OCI-LY7 (cell line): ENCODE measurements around the gene DNAJC18. TPM values are rescaled to one million over a fixed set of nuclear protein-coding genes. Genes with fewer than 3 reads are reported as not detected.

Source experiments
- BruUV-seq: library from RNA; stranded (reverse); fragments of 400-500 nt; replicated peaks from 2 replicates; lab custom pipeline; 2021; lab: Mats Ljungman, UMichigan
- CTCF ChIA-PET: fragments of 300-600 bp; sonication (Branson Sonifier 250); formaldehyde crosslinking; loops from one replicate; lab custom pipeline; 2022; ENCODE audit warnings: antibody characterized with exemption; ENCODE audit not compliant: unreplicated experiment; lab: Charles Lee
- POLR2A ChIA-PET: fragments of 300-600 bp; sonication (Branson Sonifier 250); formaldehyde crosslinking; loops from one replicate; lab custom pipeline; 2022; ENCODE audit warnings: antibody characterized with exemption; lab: Charles Lee
- DNase-seq: peaks from one replicate; pipeline ENCODE4 v3.0.0-alpha.2; 2015; ENCODE audit warnings: low spot score
- H2AFZ ChIP-seq: fragments of 200-600 bp; sonication (generic), shearing (Covaris generic); 2 replicates; pipeline ENCODE4 v1.6.1; 2014; ENCODE audit warnings: mild to moderate bottlenecking, antibody characterized with exemption, low read length, moderate library complexity
- H3K27ac ChIP-seq: fragments of 200-600 bp; sonication (generic); 2 replicates; pipeline ENCODE4 v1.5.1; 2014; ENCODE audit warnings: mixed run types, low read depth, mild to moderate bottlenecking, moderate library complexity, low read length, inconsistent platforms; ENCODE audit not compliant: poor library complexity, severe bottlenecking
- H3K36me3 ChIP-seq: fragments of 200-600 bp; sonication (generic); 2 replicates; pipeline ENCODE4 v1.6.1; 2014; ENCODE audit warnings: mild to moderate bottlenecking, antibody characterized with exemption, low read length, moderate library complexity, mixed read lengths; ENCODE audit not compliant: insufficient read depth
- H3K4me1 ChIP-seq: fragments of 200-600 bp; sonication (generic); 2 replicates; pipeline ENCODE4 v1.5.1; 2014; ENCODE audit warnings: mild to moderate bottlenecking, low read length; ENCODE audit not compliant: insufficient read depth, poor library complexity, severe bottlenecking
- H3K4me2 ChIP-seq: fragments of 200-600 bp; sonication (generic); 2 replicates; pipeline ENCODE4 v1.6.1; 2014; ENCODE audit warnings: mild to moderate bottlenecking, low read length
- H3K4me3 ChIP-seq: fragments of 200-600 bp; sonication (generic); 2 replicates; pipeline ENCODE4 v1.5.1; 2014; ENCODE audit warnings: mild to moderate bottlenecking, low read depth, low read length; ENCODE audit not compliant: poor library complexity, severe bottlenecking
- H3K79me2 ChIP-seq: fragments of 200-600 bp; sonication (generic); 2 replicates; pipeline ENCODE4 v1.6.1; 2016; ENCODE audit warnings: low read depth, mild to moderate bottlenecking, low read length, moderate library complexity, mixed read lengths; ENCODE audit not compliant: insufficient read depth
- H3K9me2 ChIP-seq: fragments of 200-600 bp; sonication (generic); 2 replicates; pipeline ENCODE4 v1.6.1; 2016; ENCODE audit warnings: mild to moderate bottlenecking, low read length, mixed read lengths; ENCODE audit not compliant: insufficient read depth
- H3K9me3 ChIP-seq: fragments of 200-600 bp; sonication (generic); 2 replicates; pipeline ENCODE4 v1.6.1; 2014; ENCODE audit warnings: mild to moderate bottlenecking, mixed run types, low read length, mixed read lengths
- H4K20me1 ChIP-seq: fragments of 200-600 bp; sonication (generic); 2 replicates; pipeline ENCODE4 v1.6.1; 2014; ENCODE audit warnings: mild to moderate bottlenecking, antibody characterized with exemption, low read length, moderate library complexity, mixed read lengths; ENCODE audit not compliant: insufficient read depth
- CTCF ChIP-seq: fragments of 200-600 bp; sonication (generic); conservative IDR thresholded peaks from 2 replicates; pipeline ENCODE4 v1.5.1; 2014; ENCODE audit warnings: mild to moderate bottlenecking, antibody characterized with exemption, low read length, moderate library complexity, mixed read lengths
- EZH2phosphoT487 ChIP-seq: fragments of 200-600 bp; sonication (generic); IDR thresholded peaks from 2 replicates; pipeline ENCODE4 v1.6.1; 2018; ENCODE audit warnings: low read depth, borderline replicate concordance, mild to moderate bottlenecking, mixed run types, antibody characterized with exemption, low read length, moderate library complexity, mixed read lengths
- intact Hi-C: fragments of 100-400 bp; cut with micrococcal nuclease; formaldehyde crosslinking; loops from one replicate; pipeline ENCODE4 v1.10.0; 2022; ENCODE audit not compliant: unreplicated experiment
- total RNA-seq, 2 experiments: library from RNA; depleted of rRNA in 1 of 2; stranded (reverse); fragments of >200 nt in 1 of 2; shearing (Covaris generic) in 1 of 2; gene quantifications; 2 replicates each; pipeline ENCODE4 v1.2.3, GENCODE V29; 2014 to 2022

The DNAJC18 gene
- total RNA-seq, 2 experiments from 2014 or later, result 1.2 to 12.6 TPM

DNA sequence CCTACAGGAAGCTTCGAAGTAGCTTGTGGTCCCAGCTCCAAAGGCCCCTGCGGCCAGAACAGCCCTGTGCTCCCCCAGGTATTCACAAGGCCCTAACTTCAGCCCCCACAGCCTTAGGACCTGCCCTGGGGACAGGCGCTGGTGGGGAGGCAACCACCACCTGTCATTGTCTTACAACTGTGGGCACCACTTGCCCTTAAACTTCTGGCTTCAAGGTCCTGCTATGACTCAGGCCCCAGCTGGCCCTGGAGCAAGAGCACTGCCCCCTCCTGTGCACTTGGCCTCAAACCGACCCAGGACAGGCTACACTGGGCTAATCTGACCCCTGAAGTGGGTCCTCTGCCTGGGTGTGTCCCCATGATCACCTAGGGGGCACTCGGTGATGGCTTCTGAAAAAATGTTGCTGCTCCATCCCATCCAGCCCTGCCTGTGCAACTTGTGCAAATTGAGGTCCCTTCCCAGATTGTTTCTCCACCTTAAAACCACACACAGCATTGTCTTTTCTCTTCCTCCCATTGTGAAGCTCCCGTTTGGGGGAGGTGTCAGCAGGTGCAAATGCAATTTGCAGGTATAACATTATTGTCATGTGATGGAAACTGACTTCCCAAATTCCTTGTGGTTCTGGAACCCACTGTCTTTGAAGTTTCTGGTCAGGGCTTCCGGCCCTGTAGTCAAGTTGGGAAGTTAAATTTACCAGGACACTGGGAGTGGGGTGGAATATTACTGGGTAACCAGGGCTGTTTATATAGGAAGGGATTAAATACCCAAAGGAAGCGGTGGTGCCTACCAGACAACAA lies 43.3 kb downstream of the DNAJC18 start:
- Histone ChIP-seq H3K36me3 (peaks cover 26% of the 10 kb centered on the region), H2AFZ (no peak overlapping the region), H4K20me1 (no peaks in the 10 kb centered on the region), H3K79me2 (peaks cover 15% of the 10 kb centered on the region; the same call in 1 of the 2 replicates), H3K4me1 (peaks cover 46% of the 10 kb centered on the region), H3K9me3 (no peaks in the 10 kb centered on the region), H3K27ac (no peak overlapping the region), H3K4me2 (peak overlapping the region; percentile 35), H3K4me3 (no peak overlapping the region), H3K9me2 (no peaks in the 10 kb centered on the region)
- intact Hi-C loops, result no loop called here
- DNase-seq, result no peak
- POLR2A ChIA-PET, result interaction anchor here (1.8 kb wide), 1 partner anchor 11 kb away, joined by 7 read pairs; no protein-coding TSS in a partner anchor
- BruUV-seq, result no TSS peak
- CTCF ChIA-PET, result no interaction called here
- no peak for TF ChIP-seq CTCF
- no peak for TF ChIP-seq EZH2phosphoT487

DNA sequence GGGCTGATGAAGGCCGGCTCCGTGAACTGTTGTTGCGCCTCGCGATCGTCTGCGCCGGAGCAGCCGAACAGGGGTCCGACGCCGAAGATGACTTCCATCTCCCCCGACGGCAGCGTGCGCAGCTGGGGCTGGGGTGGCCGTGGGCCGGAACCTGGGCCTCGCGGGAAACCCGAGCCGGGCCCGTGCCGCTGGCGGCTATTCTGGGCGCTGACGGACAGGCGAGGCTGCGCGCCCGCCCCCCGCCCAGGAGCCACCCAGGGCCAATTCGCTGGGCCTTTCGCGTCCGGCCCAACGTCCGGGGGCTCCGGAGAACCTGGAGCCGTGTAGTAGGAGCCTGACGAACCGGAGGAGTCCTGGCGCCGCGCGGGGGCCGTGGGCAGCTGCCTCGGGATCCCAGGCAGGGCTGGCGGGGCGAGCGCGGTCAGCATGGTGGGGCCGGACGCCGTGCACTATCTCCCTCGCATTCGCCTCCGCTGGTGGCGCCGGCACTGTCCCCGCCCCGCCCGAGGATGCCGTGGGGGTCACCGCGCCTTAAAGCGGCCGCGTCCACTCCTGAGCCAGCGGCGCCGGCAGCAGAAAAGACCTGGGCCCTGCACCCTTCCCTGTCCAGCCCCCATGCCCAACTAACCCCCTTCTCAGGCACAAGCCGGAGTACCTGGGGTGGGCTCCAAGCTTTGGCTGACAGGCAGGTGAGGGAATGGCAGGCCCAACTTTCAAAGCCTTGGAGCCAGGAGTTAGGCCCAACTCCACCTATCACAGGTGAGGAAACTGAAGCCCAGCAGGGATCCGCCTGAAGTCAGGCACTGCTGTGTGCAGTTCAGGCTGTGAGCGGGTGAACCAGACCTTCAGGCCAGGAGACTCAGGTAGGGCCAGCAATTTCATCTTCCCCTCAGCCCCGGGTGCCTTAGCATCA lies 44.4 kb downstream of the DNAJC18 start, which contains the start of gene PROB1:
Gene PROB1 (minus strand): TSS at position 451 of the 913 bp plus-strand sequence. CDS start 23 bp downstream, at position 428.
- ChIA-PET CTCF (no interaction called here), POLR2A (interaction anchor here (1.8 kb wide), 1 partner anchor 12 kb away, joined by 7 read pairs; no protein-coding TSS in a partner anchor)
- H3K4me3 ChIP-seq, result peak within 1 kb of the TSS; percentile 79
- no peak for TF ChIP-seq EZH2phosphoT487
- no peak for TF ChIP-seq CTCF
- H3K27ac ChIP-seq, result peak within 1 kb of the TSS; percentile 90
- no TSS peak for BruUV-seq
- no peaks in the 10 kb centered on the region for H3K9me3 ChIP-seq
- peak within 1 kb of the TSS; percentile 99 for H3K4me2 ChIP-seq
- no peak for DNase-seq
- H2AFZ ChIP-seq, result no peak within 1 kb of the TSS
- H3K9me2 ChIP-seq, result no peaks in the 10 kb centered on the region
- intact Hi-C loops, result loop anchor here (5.0 kb wide), 2 partner anchors 118 to 818 kb away; partner anchors contain the start of gene HSPA9
- peaks cover 27% of the 10 kb centered on the region; the same call in 1 of the 2 replicates for H3K79me2 ChIP-seq
- peaks cover 57% of the 10 kb centered on the region for H3K4me1 ChIP-seq
- no peaks in the 10 kb centered on the region for H4K20me1 ChIP-seq
- peaks cover 28% of the 10 kb centered on the region for H3K36me3 ChIP-seq
